Stimulated activated naive B cell treated with anti-CD40 and anti-IgM and Interleukin-4, amounts not matched to agents 10 μg/mL and 1 μg/mL and 100 μg/mL, for 72 hours (primary cell): Measurements from ENCODE around the gene SLX9.
A peak's percentile ranks its signal among the peaks of the same experiment; 100 is the strongest.
"Not testable (repeated sequence)": the region's sequence is repeated elsewhere in the genome, so short reads cannot be mapped to it uniquely, and the experiment has no call there.

Experiments
- ATAC-seq, 2 donors: fragments of 150-1000 bp; cut with Tn5 transposase; replicated peaks; 2 replicates each; pipeline ENCODE4 v1.10.0; 2021; ENCODE audit warnings: moderate library complexity in 1 of 2
- DNase-seq: peaks from one replicate; pipeline ENCODE4 v3.0.0; 2021
- H3K27ac Mint-ChIP-seq: one replicate; pipeline ENCODE4 v1.8.0; 2022; ENCODE audit warnings: mild to moderate bottlenecking, mixed read lengths
- H3K27me3 Mint-ChIP-seq, 2 donors: one replicate each; pipeline ENCODE4 v1.8.0; 2022; ENCODE audit warnings: mixed read lengths in 2 of 2
- H3K36me3 Mint-ChIP-seq, 2 donors: one replicate each; pipeline ENCODE4 v1.8.0; 2022; ENCODE audit warnings: mixed read lengths in 2 of 2, mild to moderate bottlenecking in 1 of 2
- H3K4me1 Mint-ChIP-seq, 2 donors: one replicate each; pipeline ENCODE4 v1.8.0; 2022; ENCODE audit warnings: mixed read lengths in 2 of 2, mild to moderate bottlenecking in 1 of 2
- H3K4me3 Mint-ChIP-seq, 2 donors: one replicate each; pipeline ENCODE4 v1.8.0; 2022; ENCODE audit warnings: mild to moderate bottlenecking in 2 of 2, mixed read lengths in 2 of 2, moderate library complexity in 1 of 2
- H3K9me3 Mint-ChIP-seq, 2 donors: one replicate each; pipeline ENCODE4 v1.8.0; 2022; ENCODE audit warnings: mixed read lengths in 2 of 2, mild to moderate bottlenecking in 1 of 2

SLX9 gene

DNA sequence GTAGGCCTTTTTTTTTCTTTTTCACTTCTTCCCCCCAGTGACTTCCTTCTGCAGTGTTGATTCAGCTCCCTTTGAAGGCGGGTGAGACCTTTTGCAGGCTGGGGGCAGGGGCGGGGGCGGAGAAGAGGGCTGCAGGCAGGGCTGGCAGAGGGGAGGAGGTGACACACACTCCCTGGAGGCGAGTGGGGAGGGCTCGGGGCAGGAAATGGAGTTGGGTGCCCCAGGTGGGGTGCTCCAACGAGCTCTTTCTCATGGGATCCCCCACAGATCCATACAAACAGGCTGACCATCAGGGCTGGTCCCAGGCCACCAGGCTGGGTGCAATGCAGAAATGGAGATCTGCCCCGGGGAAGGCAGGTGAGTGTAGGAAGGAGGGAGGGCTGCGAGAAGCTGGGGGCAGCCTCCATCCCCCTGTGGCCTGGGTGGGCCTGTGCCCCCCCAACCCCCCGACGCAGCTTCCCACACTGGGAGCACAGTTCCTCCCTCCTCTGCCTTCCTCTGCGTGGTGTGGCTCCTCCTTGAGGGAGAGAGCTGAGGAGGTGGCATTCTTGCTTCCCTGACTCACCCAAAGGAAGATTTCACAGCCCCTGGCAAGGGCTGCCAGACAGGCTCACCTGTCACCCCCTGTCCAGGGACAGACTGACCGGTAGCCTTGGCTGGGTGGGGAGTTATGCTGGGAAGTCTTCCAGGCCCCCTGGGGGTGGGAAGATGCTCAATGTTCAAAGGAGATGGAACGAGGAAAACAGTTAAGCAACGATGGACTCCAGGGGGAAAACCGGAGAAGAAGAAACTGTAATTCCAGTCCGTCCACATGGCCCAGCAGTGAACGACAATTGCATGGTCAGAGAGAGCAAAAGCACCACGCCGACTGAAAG, 12.0 kb upstream of the SLX9 start:
- H3K36me3 Mint-ChIP-seq: peaks cover 0 to 16% of the 10 kb centered on the region in 2 donors
- H3K4me3 Mint-ChIP-seq: peak overlapping the region; percentile 72 to 85
- ATAC-seq: peak; percentile 66 to 78
- H3K9me3 Mint-ChIP-seq: peaks cover 0 to 2% of the 10 kb centered on the region in 2 donors
- peak overlapping the region; percentile 96 for H3K27ac Mint-ChIP-seq
- peak; percentile 60 for DNase-seq
- peaks cover 62 to 93% of the 10 kb centered on the region in 2 donors for H3K4me1 Mint-ChIP-seq
- H3K27me3 Mint-ChIP-seq: no peaks in the 10 kb centered on the region

DNA sequence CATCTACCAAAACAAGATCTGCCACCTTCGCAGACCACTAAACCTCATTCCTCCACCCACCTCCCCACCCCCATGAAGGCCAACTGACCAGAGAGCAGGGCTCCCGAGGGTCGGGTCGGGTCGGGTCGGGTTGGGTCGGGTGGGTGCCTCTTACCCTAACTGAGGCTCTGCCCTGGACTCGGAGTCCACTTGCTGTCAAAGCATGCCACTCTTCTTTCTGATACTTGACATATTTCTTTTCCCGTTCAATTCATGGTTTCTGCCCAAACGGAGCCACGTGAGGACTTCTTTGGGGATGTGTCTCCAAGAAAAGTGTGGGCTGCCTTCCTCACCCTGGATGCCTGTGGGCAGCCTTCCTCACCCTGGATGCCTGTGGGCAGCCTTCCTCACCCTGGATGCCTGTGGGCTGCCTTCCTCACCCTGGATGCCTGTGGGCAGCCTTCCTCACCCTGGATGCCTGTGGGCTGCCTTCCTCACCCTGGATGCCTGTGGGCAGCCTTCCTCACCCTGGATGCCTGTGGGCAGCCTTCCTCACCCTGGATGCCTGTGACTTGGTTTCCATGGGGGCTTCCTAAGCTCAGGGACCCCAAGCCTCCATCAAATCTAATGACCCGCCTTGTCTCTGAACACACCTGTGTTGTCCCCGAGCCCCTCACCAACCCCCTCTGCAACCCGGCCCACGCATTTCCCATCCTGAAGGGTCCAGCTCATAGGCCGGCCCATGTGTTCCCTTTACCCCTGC, 11.2 kb upstream of the SLX9 start:
- H3K36me3 Mint-ChIP-seq: peaks cover 0 to 14% of the 10 kb centered on the region in 2 donors
- not testable (repeated sequence) for H3K27me3 Mint-ChIP-seq, DNase-seq, ATAC-seq, H3K9me3 Mint-ChIP-seq
- H3K4me3 Mint-ChIP-seq: peak overlapping the region; percentile 72 to 85
- H3K4me1 Mint-ChIP-seq: peaks cover 63 to 93% of the 10 kb centered on the region in 2 donors
- peak overlapping the region; percentile 86 for H3K27ac Mint-ChIP-seq

DNA sequence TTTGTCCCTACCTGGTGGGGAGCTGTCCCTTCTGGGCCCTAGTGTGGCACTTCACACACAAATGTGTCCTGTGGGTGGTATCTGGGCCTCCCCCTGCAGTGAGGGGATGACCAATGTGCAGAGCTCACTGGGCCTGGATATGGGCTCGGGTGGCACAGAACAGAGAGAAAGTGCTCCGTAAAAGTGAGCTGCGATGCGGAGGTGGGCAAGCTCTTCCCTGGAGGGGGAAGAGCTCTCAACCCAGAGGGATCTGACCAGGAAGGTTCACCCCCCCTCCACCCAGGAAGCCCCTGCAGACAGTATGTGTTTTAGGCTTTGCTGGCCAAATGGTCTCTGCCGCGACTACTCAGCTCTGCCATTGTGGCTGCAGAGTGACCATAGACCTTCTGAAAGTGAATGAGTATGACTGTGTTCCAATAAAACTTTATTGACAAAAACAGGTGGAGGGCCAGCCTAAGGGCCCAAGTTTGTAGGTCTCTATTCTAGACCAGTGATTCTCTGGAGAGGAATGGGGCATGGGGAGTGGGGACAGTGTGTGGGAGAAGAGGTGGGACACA, 10.5 kb upstream of the SLX9 start:
- Mint-ChIP-seq H3K4me1 (peaks cover 57 to 92% of the 10 kb centered on the region in 2 donors), H3K27me3 (no peaks in the 10 kb centered on the region), H3K36me3 (peaks cover 0 to 9% of the 10 kb centered on the region in 2 donors), H3K27ac (peak overlapping the region; percentile 86), H3K9me3 (peaks cover 0 to 2% of the 10 kb centered on the region in 2 donors), H3K4me3 (peak overlapping the region; percentile 70 to 85)
- DNase-seq (no peak), ATAC-seq (no peak)

DNA sequence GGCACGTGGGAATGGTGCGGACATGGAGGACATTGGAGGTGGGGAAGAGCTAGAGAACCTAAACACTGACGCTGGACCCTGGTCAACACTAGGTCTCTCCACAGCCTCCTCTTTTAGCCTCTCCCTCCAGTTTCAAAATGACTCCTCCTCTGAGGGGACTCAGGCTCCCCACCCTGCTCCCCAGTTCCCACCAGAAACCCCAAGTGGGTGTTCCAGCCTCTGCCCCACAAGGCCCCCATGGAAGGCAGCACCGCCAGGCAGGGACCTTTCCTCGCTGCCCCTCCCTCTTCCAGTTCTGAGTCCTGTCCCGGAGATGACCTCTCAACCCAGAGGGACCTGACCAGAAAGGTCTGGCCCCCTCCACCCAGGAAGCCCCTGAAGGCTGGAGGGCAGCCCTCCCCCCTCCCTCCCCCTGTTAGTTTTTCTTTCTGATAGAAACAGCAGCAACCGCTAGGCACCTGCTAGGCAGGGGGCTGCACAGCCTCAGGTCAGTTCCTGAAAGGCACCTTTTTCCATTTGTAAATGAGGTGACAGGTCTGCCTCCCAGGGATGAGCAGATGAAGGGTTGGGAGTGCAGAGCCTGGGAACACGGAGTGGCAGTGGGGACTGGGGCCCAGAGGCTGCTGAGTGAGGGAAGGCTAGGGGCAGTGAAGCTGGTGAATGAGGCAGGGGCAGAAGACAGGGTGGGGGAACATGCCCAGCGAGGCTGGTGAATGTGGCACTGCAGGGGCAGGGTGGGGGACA, 9.9 kb upstream of the SLX9 start:
- peaks cover 52 to 88% of the 10 kb centered on the region in 2 donors for H3K4me1 Mint-ChIP-seq
- ATAC-seq: peak; percentile 1 to 2
- peaks cover 0 to 2% of the 10 kb centered on the region in 2 donors for H3K9me3 Mint-ChIP-seq
- H3K27ac Mint-ChIP-seq: peak overlapping the region; percentile 90
- DNase-seq: no peak
- H3K27me3 Mint-ChIP-seq: no peaks in the 10 kb centered on the region
- peaks cover 0 to 9% of the 10 kb centered on the region in 2 donors for H3K36me3 Mint-ChIP-seq
- H3K4me3 Mint-ChIP-seq: peak overlapping the region; percentile 85 to 87

DNA sequence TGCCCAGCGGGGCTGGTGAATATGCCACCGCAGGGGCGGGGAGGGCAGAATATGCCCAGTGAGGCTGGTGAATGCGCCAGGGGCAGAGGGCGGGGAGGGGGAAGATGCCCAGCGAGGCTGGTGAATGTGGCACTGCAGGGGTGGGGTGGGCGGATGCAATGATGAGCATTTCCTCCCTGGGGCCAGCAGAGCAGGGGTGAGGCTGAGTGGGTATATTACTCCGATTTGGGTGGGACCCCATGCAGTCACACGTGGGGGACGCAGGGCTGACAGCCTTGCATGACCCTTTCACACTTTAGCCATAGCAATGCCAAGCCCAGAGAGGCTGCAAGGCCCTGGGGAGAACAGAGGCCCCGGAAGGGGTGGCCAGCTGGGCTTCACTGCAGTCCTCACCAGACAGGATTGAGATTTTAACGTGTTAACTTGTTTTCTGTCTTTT, 9.3 kb upstream of the SLX9 start:
- Mint-ChIP-seq H3K4me1 (peaks cover 50 to 82% of the 10 kb centered on the region in 2 donors), H3K9me3 (peaks cover 0 to 2% of the 10 kb centered on the region in 2 donors), H3K36me3 (peaks cover 0 to 9% of the 10 kb centered on the region in 2 donors), H3K4me3 (peak overlapping the region; percentile 85 to 87), H3K27me3 (no peaks in the 10 kb centered on the region), H3K27ac (peak overlapping the region; percentile 90)
- ATAC-seq: peak; percentile 22 to 35
- DNase-seq: no peak

DNA sequence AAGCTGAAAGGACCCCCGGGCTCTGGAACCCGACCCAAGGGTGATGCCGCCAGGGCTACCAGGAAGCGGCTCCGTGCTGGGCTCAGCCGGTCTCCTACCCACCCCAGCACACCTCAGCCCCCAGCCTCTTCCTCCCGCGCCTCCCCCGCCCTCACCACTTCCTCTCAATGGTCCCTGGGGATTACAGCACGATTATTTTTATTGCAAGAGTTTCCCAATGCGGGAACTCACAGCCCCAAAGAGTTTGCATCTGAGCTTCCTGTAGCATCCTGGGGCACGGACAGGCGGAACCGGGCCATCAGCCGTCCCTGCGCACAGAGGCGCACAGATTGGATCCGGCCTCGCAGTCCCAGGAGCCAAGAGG, 8.7 kb upstream of the SLX9 start:
- H3K36me3 Mint-ChIP-seq: peaks cover 0 to 9% of the 10 kb centered on the region in 2 donors
- H3K4me1 Mint-ChIP-seq: peaks cover 50 to 78% of the 10 kb centered on the region in 2 donors
- DNase-seq: no peak
- peak overlapping the region; percentile 90 for H3K27ac Mint-ChIP-seq
- peak; percentile 31 to 48 for ATAC-seq
- H3K4me3 Mint-ChIP-seq: peak overlapping the region; percentile 85 to 87
- H3K27me3 Mint-ChIP-seq: no peaks in the 10 kb centered on the region
- peaks cover 0 to 2% of the 10 kb centered on the region in 2 donors for H3K9me3 Mint-ChIP-seq

DNA sequence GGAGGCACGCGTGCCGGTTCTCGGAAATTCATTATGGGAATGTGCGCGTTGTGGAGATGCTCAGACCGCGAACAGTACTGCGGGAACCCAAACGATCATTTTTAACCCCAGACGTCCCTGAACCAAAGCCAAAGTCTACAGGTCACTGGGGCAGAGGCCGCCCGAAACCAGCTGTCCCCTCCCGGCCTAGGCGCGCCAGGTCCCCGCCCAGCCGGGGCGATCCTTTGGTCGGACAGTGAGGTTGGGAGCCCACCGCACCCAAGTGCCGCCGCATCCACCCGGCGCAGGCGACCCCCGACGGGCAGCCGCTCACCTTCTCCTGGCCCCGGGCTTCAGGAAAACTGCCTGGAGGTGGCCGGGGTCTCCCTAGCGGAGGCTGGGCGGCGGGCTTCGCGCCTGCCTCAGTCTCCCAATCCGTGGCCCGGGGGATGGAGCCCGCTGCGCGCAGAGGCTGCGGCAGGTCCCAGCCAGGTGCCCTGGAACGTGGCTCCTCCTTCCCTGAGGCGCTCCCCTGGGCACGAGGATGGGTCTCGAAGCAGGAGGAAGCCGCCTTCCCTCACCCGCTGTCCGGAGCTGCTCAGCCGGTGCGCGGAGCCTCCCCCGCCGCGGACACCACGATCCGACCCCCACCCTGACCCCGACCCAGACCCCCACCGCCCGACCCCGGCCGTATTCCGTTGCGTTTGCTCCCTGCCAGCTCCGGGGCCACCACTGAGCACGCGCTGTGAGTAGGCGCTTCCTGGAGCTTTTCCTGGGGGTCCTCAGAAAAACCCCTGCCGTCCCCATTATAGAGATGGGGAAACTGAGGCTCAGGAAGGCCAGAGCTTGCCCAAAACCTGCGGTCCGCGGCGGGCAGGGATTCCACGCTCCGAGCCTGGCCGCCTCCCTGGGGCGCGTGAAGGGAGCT, 8.1 kb upstream of the SLX9 start:
- ATAC-seq (no peak), DNase-seq (no peak)
- H3K4me1 Mint-ChIP-seq: peaks cover 45 to 72% of the 10 kb centered on the region in 2 donors

DNA sequence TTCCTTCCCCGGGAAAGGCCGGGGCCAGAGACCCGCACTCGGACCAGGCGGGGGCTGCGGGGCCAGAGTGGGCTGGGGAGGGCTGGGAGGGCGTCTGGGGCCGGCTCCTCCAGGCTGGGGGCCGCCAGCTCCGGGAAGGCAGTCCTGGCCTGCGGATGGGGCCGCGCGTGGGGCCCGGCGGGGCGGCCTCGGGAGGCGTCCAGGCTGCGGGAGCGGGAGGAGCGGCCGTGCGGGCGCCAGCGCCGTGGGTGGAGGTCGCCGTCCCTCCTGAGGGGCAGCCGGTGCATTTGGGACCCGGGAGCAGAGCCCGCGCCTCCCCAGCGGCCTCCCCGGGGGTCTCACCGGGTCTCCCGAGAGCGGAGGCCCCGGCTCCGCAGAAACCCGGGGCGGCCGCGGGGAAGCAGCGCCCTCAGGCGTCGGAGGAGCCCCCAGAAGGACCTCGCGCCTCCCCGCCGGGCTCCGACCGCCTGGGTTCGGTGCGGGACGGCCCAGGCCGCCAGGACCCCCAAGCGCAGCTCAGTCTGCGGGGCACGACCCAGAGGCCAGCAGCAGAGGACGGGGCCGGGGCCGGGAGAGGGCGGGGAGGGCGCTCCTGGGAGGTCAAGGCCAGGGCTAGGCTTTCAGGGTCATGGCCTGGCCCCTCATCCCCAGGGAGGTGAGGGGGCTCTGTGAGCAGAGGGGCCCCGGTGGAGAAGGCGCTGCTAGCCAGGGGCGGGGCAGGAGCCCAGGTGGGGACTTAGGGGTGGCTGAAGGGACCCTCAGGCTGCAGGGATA, 7.2 kb upstream of the SLX9 start:
- peaks cover 0 to 2% of the 10 kb centered on the region in 2 donors for H3K9me3 Mint-ChIP-seq
- peak overlapping the region; percentile 56 for H3K27ac Mint-ChIP-seq
- H3K4me3 Mint-ChIP-seq: peak overlapping the region; percentile 77 to 85
- H3K36me3 Mint-ChIP-seq: peaks cover 0 to 9% of the 10 kb centered on the region in 2 donors
- peaks cover 38 to 63% of the 10 kb centered on the region in 2 donors for H3K4me1 Mint-ChIP-seq
- ATAC-seq: peak; percentile 47 to 60
- H3K27me3 Mint-ChIP-seq: no peaks in the 10 kb centered on the region
- DNase-seq: no peak

More for the DNA sequence above, 8.1 kb upstream of the SLX9 start:
- H3K4me3 Mint-ChIP-seq: peak overlapping the region; percentile 85 to 87
- peaks cover 0 to 9% of the 10 kb centered on the region in 2 donors for H3K36me3 Mint-ChIP-seq
- H3K27ac Mint-ChIP-seq: peak overlapping the region; percentile 90
- H3K27me3 Mint-ChIP-seq: no peaks in the 10 kb centered on the region
- peaks cover 0 to 2% of the 10 kb centered on the region in 2 donors for H3K9me3 Mint-ChIP-seq

DNA sequence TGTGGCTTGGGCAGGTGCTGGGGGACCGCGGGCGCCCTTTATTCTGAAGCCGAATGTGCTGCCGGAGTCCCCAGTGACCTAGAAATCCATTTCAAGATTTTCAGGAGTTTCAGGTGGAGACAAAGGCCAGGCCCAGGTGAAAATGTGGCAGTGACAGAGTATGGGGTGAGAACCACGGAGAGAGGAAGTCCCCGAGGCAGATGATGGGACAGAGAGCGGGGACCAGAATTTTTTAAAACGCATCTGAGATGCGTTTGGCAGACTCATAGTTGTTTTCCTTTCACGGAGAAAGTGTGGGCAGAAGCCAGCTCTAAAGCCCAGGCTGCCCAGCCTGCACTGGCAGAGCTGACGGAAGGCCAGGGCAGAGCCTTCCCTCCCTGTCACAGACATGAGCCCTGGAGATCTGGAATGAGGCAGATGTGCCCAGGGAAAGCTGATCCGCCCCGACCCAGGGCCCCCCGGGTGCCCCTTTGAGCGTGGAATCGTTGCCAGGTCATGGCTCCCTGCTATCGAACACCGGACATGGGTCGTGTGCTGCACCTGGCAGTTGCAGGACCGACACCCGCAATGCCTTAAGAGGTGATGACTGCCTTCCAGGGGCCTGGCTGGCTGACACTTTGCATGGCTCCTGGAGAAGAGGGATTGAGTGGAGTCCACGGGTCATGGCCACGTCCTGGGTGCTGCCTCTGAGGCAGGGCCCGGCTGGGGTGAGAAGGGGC, 6.5 kb upstream of the SLX9 start:
- Mint-ChIP-seq H3K4me3 (peak overlapping the region; percentile 77 to 85), H3K36me3 (peaks cover 0 to 9% of the 10 kb centered on the region in 2 donors), H3K27ac (peak overlapping the region; percentile 59), H3K27me3 (no peaks in the 10 kb centered on the region), H3K4me1 (peaks cover 30 to 57% of the 10 kb centered on the region in 2 donors), H3K9me3 (peaks cover 0 to 2% of the 10 kb centered on the region in 2 donors)
- DNase-seq (no peak), ATAC-seq (no peak)

DNA sequence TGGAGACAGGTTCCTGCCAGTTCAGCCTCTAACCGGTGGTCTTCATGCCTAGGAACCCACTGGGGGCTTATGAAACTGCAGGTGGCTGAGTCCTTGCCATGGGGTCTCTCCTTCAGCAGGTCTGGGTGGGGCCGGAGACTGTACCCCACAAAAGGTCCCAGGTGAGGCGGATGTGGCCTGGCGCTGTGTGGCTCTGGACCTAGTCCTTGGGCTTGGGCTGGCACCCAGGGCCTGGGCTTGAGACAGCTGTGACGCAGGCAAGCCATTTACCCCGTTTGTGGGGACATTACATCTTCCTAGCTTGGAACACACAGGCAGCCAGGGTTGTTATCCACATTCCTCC, 5.9 kb upstream of the SLX9 start:
- Mint-ChIP-seq H3K36me3 (peaks cover 0 to 8% of the 10 kb centered on the region in 2 donors), H3K4me3 (no peak overlapping the region)

DNA sequence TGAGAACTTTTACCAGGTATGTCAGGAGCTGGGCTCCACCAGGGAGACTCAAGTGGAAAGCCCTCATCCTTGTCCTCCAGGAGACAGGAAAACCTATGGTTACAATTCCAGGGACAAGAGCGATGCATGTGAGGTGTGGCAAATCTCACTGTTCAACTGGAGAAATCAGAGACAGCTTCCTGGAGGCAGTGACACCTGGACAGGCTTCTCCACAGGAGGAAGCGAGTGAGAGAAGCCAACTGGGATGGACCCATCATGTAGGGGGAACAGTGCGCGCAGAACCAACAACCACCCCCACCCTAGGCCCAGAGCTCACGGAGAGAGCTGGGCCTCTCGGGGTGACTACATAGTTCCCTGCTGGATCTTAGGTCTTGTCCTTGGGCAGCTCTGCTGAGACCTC, 5.6 kb upstream of the SLX9 start:
- peaks cover 2 to 4% of the 10 kb centered on the region in 2 donors for H3K36me3 Mint-ChIP-seq
- no peaks in the 10 kb centered on the region for H3K27me3 Mint-ChIP-seq
- H3K9me3 Mint-ChIP-seq: peaks cover 0 to 2% of the 10 kb centered on the region in 2 donors
- ATAC-seq: no peak
- DNase-seq: no peak
- no peak overlapping the region for H3K4me3 Mint-ChIP-seq
- H3K4me1 Mint-ChIP-seq: peaks cover 28 to 57% of the 10 kb centered on the region in 2 donors
- H3K27ac Mint-ChIP-seq: no peak overlapping the region

More for the DNA sequence above, 5.9 kb upstream of the SLX9 start:
- DNase-seq (no peak), ATAC-seq (no peak)
- Mint-ChIP-seq H3K4me1 (peaks cover 30 to 57% of the 10 kb centered on the region in 2 donors), H3K27me3 (no peaks in the 10 kb centered on the region), H3K27ac (no peak overlapping the region), H3K9me3 (peaks cover 0 to 2% of the 10 kb centered on the region in 2 donors)
